ENCODE data around the gene PAFAH2.

DNA sequence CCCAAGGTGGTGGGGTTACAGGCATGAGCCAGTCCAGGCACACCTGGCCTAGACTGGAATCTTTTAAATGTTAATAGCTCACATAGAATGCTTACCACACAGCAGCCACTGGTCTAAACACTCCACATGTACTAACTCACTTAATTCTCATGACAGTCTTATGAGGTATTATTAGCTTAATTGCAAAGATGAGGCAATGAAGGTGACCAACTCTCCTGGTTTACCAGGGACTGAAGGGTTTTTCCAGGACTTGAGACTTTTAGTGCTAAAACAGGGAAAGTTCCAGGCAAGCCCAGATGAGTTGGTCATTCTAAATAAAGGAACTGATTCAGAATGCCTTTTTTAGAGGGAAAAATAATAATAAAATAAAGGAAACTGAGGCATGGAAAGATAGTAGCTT lies 84.7 kb downstream of the PAFAH2 start:
- TF ChIP-seq, protein P1, sequence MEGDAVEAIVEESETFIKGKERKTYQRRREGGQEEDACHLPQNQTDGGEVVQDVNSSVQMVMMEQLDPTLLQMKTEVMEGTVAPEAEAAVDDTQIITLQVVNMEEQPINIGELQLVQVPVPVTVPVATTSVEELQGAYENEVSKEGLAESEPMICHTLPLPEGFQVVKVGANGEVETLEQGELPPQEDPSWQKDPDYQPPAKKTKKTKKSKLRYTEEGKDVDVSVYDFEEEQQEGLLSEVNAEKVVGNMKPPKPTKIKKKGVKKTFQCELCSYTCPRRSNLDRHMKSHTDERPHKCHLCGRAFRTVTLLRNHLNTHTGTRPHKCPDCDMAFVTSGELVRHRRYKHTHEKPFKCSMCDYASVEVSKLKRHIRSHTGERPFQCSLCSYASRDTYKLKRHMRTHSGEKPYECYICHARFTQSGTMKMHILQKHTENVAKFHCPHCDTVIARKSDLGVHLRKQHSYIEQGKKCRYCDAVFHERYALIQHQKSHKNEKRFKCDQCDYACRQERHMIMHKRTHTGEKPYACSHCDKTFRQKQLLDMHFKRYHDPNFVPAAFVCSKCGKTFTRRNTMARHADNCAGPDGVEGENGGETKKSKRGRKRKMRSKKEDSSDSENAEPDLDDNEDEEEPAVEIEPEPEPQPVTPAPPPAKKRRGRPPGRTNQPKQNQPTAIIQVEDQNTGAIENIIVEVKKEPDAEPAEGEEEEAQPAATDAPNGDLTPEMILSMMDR (IDR thresholded peaks at IDR 0.05): no peak
- TF ChIP-seq POLR2A (IDR thresholded peaks at IDR 0.05): no peak
